Measurements from ENCODE around the gene KATNB1.
"Not testable (repeated sequence)": the region's sequence is repeated elsewhere in the genome, so short reads cannot be mapped to it uniquely, and the experiment has no call there.

Gene KATNB1

DNA sequence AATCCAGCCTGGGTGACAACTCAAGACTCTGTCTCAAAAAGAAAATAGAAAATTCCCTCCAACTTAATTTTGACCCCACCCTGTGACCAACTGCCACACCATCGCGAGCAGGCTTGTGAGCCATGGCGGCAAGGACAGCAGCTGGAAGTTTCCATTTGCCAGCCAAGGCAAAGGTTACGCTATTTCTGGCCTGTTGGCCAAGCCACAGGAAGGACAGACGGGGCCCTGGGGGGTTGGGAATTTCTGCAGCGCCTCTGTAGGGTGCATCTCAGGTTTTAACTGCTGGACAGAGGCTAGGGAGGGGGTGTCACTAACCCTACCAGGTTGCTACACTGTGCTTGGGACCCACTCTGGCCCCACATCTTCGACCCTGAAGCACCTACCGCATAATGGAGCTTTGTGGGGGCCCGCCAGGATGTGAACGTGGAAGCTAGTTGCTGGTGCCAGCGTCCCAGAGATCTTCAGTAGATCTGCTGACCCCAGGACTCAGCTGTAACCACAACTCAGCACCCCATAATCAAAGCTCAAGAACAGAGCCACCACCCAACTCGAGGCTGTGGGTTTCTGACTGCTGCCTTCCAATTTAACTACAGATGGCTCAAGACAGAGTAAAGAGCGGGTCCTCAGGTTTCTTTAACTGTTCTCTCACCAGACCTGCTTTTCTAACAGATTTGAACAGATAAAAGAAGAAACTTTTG is 55.8 kb downstream of the KATNB1 start:
- no peak for DNase-seq (ENCODE audit: low read depth in 2 of 2)

- DNase-seq (ENCODE audit: low read depth in 2 of 2) = no peak
Measured at GRCh38 chr16:57791893-57792461, 56.4 kb downstream of the KATNB1 start.

DNA sequence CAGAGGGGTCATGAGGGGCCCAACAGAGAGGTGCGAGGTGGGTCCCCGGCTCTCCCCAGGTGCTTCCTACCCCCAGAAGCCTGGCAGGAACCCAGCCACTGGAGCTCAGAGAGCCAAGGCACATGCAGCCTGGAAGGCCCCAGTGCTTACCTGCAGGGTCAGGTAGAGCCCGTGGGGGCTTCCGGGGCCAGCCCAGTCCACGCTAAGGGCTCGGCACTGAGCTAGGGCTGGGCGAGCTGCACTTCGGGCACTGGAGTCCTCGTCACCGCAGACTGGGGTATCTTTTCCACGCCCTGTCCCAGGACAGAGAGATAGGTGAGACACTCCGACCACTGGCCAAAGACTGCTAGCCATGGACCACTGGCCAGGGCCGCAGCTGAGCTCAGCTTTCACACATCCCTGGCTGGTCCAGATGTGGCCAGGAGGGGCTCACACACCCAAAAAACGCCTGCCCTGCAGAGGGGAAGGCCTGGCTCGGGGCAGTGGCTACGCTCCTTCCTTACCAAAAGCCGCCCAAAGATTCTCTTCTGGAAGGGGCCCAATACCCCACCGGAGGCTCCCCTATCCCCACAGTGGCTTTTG is 59.4 kb downstream of the KATNB1 start:
- DNase-seq (ENCODE audit: low read depth in 2 of 2) = no peak

GRCh38 chr16:57795431-57795878 is 59.9 kb downstream of the KATNB1 start:
- no peak for DNase-seq (ENCODE audit: low read depth in 2 of 2)

GRCh38 chr16:57796014-57796413 is 60.4 kb downstream of the KATNB1 start:
- not testable (repeated sequence) for DNase-seq (ENCODE audit: low read depth in 2 of 2)

DNA sequence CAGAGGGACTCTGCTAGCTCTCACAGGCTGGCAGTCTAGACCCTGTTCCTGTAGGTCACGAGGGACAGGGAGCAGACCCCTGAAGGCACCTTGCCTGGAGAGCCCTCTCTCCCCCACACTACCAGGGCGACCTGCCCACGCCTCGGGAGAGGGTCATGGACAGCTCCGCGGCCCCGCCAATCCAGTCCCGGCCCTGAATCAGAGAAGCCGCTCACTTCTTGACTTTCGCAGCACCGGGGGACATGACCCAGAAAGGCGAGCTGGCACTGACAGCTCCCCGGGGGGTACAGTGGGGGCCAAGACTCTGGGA is 61.6 kb downstream of the KATNB1 start:
- DNase-seq (ENCODE audit: low read depth in 2 of 2) = no peak

GRCh38 chr16:57797526-57798266 is 62.1 kb downstream of the KATNB1 start:
- no peak for DNase-seq (ENCODE audit: low read depth in 2 of 2)

- no peak for DNase-seq (ENCODE audit: low read depth in 2 of 2)
Measured at GRCh38 chr16:57798267-57798810, 62.8 kb downstream of the KATNB1 start.

GRCh38 chr16:57798953-57799599 is 63.5 kb downstream of the KATNB1 start:
- no peak for DNase-seq (ENCODE audit: low read depth in 2 of 2)

DNA sequence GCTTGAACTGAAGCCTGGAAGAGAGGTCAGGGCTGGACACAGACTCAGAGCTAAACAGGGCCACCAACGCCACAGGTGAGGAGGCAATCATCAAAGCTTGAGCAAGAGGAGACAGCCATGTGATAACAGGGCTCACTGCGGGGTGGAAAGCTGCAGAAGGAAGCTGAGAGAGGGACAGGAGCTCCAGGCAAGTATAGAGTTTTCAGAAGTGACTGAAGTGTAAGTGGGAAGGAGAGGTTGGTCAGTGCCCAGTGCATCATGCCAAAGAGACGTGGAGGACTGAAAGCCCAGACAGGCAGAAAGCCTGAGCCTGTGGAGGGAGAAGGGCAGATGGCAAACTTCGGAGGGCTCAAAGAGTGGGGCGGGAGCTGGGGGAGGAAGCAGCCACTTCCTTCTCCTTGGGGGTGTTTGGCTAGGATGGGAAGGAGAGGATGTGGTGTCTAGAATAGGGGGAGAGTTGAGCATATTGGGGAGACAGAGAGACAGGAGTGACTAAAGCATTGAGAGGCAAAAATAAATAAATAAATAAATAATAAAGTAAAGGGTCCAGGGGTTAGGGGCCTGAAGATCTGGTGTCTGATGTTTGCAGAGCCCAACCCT is 64.1 kb downstream of the KATNB1 start:
- no peak for DNase-seq (ENCODE audit: low read depth in 2 of 2)

- no peak for DNase-seq (ENCODE audit: low read depth in 2 of 2)
Measured at GRCh38 chr16:57800200-57801097, 64.9 kb downstream of the KATNB1 start.

DNA sequence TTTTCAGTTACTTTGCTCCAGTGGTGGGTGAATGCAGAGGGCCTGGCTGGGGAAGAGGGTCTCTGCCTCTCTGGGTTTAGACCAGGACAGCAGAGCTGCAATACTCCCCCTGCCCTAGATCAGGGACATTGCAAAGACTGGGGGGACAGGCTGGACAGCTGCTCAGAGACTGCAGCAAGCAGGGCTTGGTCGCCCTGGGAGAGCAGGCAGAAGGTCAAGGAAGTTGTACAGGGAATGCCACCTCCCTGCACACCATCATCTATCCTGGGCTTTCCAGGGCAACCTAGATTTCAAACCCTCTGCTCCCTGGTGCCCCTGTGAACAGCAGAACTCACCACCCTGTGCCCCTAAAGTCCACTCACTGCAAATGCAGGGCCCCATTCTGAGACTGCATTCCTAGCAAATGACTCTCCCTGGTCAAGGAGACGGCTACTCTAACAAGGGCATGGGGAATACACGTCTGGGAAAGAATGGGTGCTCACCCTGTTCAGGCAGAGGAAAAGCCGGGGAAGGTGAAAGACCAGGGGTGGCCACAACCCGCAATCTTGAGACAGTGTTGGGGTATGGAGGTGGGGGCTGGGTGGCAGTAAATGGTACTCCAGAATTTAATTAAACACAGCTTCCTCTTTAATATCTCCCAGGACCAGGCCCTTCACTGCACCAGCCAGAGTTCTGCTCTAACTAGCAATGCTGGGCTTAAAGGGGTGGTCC is 65.7 kb downstream of the KATNB1 start:
- no peak for DNase-seq (ENCODE audit: low read depth in 2 of 2)

DNA sequence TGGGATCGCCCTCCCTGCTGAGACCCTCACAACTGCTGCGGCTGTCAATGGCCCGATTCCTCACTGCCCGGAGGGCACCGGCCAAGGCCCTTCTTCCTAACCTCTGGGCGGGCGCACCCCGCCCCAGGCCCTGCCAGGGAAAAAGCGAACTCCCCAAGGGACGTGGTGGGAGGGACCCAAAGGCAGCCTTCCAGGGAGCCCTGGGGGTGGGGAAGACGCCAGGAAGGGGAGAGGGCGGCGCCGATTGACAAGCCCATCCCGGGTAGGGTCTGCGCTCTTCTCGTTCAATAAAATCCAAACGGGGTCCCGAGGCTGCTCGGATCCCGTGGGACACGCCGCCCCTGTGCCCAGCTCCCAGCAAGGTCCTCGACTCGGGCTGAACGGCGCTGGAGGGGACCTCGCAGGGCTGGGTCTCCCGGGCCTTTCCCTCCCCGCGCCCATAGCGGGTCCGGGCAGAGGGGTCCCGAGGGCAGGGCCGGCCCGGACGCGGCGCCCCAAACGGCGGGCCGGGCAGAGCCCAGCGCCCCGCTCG is 66.3 kb downstream of the KATNB1 start:
- DNase-seq (ENCODE audit: low read depth in 2 of 2) = no peak

DNA sequence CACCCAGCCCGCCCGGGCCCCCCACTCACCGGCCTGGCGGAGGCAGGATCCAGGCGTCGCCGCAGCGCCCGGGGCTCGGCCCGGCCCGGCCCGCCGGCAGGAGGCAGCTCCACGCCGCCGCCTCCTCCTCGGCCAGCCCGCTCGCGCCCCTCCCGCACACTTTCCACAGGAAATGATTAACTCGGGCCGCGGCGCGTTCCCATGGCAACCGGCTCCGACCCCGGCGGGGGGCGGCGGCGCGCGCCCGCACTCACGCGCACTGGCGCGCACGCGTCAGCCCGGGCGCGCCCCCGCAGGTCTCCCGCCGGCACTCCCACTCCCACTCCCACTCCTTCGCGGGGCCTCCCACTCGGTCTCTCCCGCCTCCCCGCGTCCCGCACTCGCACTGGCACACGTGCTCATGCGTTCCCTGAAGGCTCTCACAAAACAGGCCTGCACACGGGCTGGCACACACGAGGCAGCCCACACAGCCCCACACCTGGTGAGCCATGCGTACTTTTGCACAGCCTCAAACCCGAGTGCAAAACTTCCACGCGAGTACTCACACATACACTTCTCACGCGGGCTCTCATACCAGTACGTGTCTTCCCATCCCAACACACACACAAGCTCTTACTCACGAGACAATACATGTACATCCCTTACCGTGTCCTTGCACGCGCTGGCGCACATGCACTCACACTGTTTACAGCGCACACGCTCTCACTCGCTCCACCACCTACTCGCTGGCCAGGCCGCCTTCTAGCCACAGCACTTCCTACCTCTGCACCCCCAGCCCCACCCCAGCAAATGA is 67.0 kb downstream of the KATNB1 start, which contains the start of gene KIFC3:
KIFC3 (minus strand) TSS at position 151 of the 793 bp plus-strand sequence. CDS start 4,248 bp downstream, outside the sequence.
- peak; percentile 66 to 68 for DNase-seq (ENCODE audit: low read depth in 2 of 2)

- DNase-seq (ENCODE audit: low read depth in 2 of 2) = no peak
Measured at GRCh38 chr16:57803134-57803990, 67.8 kb downstream of the KATNB1 start.

DNA sequence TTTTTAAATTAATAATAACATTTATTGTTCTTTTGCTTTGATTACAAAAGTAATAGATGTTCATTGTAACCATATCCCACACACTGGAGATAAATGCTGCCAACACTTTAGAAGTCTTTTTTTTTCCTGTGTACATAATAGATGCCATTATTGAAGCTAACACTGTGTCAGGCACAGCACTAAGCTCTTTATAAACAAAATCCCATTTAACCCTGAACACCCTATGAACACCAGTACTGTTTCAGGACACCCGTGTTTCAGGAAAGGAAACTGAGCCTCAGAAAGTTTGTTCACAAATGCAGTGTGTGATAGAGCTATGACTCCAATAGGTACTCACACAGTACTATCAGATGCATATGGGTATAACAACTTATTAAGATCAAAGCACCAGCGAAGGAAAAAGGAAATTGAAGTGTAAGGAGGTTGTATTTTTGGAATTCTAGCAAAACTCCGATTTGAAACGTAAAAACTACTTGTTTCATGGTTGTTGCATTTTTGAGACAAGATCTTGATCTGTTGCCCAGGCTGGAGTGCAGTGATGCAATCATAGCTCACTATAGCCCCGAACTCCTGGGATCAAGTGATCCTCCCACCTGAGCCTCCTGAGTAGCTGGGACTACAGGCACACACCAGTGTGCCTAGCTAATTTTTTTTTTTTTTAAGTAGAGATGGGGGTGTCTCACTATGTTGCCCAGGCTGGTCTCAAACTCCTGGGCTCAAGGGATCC is 68.7 kb downstream of the KATNB1 start:
- no peak for DNase-seq (ENCODE audit: low read depth in 2 of 2)

- no peak for DNase-seq (ENCODE audit: low read depth in 2 of 2)
Measured at GRCh38 chr16:57805176-57805575, 69.6 kb downstream of the KATNB1 start.

Data from stimulated activated CD8-positive, alpha-beta memory T cell treated with anti-CD3 and anti-CD28 coated beads, Interleukin-2, amount 100 ng/mL, for 1 hour (primary cell).